ENCODE results near the gene SUB1. TPM values are rescaled to one million over a fixed set of nuclear protein-coding genes. Genes with fewer than 3 reads are reported as not detected.
A peak's percentile ranks its signal among the peaks of the same experiment; 100 is the strongest.

SUB1 gene
- total and polyA plus RNA-seq, 2 donors (not counting 1 experiment from before 2014, with no cell fraction given) = 88.0 to 358 TPM

DNA sequence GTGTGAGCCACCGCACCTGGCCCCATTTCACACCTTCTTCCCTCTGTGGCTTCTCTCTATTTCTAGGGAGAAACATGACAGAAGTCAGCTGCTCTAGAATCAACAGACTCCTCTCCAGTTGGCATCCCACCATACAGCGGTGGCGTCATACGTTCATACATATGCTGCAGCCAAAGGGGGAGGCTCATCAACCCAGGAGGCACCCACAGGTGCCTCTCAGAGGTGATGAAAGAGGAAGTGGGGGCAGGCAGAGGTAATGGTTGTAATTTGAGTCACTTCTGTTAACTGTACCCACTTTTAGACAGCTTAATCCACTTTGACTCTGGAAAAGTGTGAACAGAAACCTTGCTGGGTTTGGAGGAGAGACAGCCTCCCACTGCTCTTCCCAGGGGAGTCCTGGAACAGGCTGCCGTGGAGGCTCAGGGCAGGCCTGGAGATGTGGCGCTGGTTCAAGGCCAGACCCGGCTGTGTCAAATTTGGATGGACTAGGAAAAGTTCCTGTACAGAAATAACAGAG is 47.3 kb upstream of the SUB1 start:
- DNase-seq (ENCODE audit: low read depth in 2 of 2) = no peak
- no peaks in the 10 kb centered on the region for H3K9me3 ChIP-seq (ENCODE audit: control insufficient read depth, insufficient read depth, low read depth, low read length)
- no peak overlapping the region for H3K27ac ChIP-seq (ENCODE audit: insufficient read depth, low read length)
- H3K36me3 ChIP-seq (ENCODE audit: control insufficient read depth, insufficient read depth, low read length) = no peaks in the 10 kb centered on the region
- no peaks in the 10 kb centered on the region for H3K27me3 ChIP-seq (ENCODE audit: control insufficient read depth, insufficient read depth, low read length)
- no peak overlapping the region for H3K4me2 ChIP-seq (ENCODE audit: extremely low read depth, insufficient read depth, low read length)
- no peaks in the 10 kb centered on the region for H3K4me1 ChIP-seq (ENCODE audit: control insufficient read depth, extremely low read depth, insufficient read depth, low read length)
- H3K79me2 ChIP-seq (ENCODE audit: control insufficient read depth, insufficient read depth, low read length) = no peaks in the 10 kb centered on the region
- TF ChIP-seq EZH2 (IDR thresholded peaks at IDR 0.05; ENCODE audit: low read length, missing control alignments) = no peak
- TF ChIP-seq, protein P1, sequence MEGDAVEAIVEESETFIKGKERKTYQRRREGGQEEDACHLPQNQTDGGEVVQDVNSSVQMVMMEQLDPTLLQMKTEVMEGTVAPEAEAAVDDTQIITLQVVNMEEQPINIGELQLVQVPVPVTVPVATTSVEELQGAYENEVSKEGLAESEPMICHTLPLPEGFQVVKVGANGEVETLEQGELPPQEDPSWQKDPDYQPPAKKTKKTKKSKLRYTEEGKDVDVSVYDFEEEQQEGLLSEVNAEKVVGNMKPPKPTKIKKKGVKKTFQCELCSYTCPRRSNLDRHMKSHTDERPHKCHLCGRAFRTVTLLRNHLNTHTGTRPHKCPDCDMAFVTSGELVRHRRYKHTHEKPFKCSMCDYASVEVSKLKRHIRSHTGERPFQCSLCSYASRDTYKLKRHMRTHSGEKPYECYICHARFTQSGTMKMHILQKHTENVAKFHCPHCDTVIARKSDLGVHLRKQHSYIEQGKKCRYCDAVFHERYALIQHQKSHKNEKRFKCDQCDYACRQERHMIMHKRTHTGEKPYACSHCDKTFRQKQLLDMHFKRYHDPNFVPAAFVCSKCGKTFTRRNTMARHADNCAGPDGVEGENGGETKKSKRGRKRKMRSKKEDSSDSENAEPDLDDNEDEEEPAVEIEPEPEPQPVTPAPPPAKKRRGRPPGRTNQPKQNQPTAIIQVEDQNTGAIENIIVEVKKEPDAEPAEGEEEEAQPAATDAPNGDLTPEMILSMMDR (conservative IDR thresholded peaks at IDR 0.05 in 1 of 2, IDR thresholded peaks at IDR 0.05 in 1 of 2; ENCODE audit: low read depth in 1 of 2, low read length in 2 of 2) = no peak
- no peak overlapping the region for H3K4me3 ChIP-seq (replicated peaks in 1 of 4; ENCODE audit: control extremely low read depth in 1 of 4, insufficient read depth in 1 of 4, low read depth in 3 of 4, low read length in 4 of 4)
- H4K20me1 ChIP-seq (ENCODE audit: control insufficient read depth, extremely low read depth, insufficient read depth, low read length) = no peaks in the 10 kb centered on the region
- no peak overlapping the region for H3K9ac ChIP-seq (ENCODE audit: insufficient read depth, low read length)
- no peak overlapping the region for H2AFZ ChIP-seq (ENCODE audit: low read length)

GRCh38 chr5:32539981-32540845 is 45.1 kb upstream of the SUB1 start:
- no peak overlapping the region for H3K27ac ChIP-seq (ENCODE audit: insufficient read depth, low read length)
- no peak overlapping the region for H3K4me3 ChIP-seq (replicated peaks in 1 of 4; ENCODE audit: control extremely low read depth in 1 of 4, insufficient read depth in 1 of 4, low read depth in 3 of 4, low read length in 4 of 4)
- no peaks in the 10 kb centered on the region for H3K27me3 ChIP-seq (ENCODE audit: control insufficient read depth, insufficient read depth, low read length)
- H3K4me1 ChIP-seq (ENCODE audit: control insufficient read depth, extremely low read depth, insufficient read depth, low read length) = no peaks in the 10 kb centered on the region
- H3K36me3 ChIP-seq (ENCODE audit: control insufficient read depth, insufficient read depth, low read length) = no peaks in the 10 kb centered on the region
- H2AFZ ChIP-seq (ENCODE audit: low read length) = no peak overlapping the region
- TF ChIP-seq EZH2 (IDR thresholded peaks at IDR 0.05; ENCODE audit: low read length, missing control alignments) = no peak
- TF ChIP-seq, protein P1 (conservative IDR thresholded peaks at IDR 0.05 in 1 of 2, IDR thresholded peaks at IDR 0.05 in 1 of 2; ENCODE audit: low read depth in 1 of 2, low read length in 2 of 2) = no peak
- no peaks in the 10 kb centered on the region for H3K79me2 ChIP-seq (ENCODE audit: control insufficient read depth, insufficient read depth, low read length)
- no peak for DNase-seq (ENCODE audit: low read depth in 2 of 2)
- H3K9ac ChIP-seq (ENCODE audit: insufficient read depth, low read length) = no peak overlapping the region
- no peaks in the 10 kb centered on the region for H4K20me1 ChIP-seq (ENCODE audit: control insufficient read depth, extremely low read depth, insufficient read depth, low read length)
- H3K4me2 ChIP-seq (ENCODE audit: extremely low read depth, insufficient read depth, low read length) = no peak overlapping the region
- no peaks in the 10 kb centered on the region for H3K9me3 ChIP-seq (ENCODE audit: control insufficient read depth, insufficient read depth, low read depth, low read length)

DNA sequence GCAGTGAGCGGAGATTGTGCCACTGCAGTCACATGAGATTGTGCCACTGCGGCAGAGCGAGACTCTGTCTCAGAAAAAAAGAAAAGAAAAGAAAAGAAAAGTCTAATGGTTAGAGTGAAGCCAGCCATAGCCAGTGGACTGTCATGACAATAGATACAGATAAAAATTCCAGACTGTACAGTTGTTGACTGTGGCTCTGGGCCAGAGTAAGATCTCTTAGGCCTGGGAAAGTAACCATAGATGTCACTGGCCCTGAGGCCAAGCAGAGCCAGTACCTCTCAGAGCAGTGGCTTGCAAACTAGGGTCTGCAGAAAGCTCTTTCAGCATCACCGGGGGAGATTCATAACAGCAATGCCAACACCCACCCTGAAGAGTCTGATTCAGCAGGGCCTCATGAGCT is 44.1 kb upstream of the SUB1 start:
- Histone ChIP-seq H3K4me2 (ENCODE audit: extremely low read depth, insufficient read depth, low read length) (no peak overlapping the region), H3K79me2 (ENCODE audit: control insufficient read depth, insufficient read depth, low read length) (no peaks in the 10 kb centered on the region), H3K36me3 (ENCODE audit: control insufficient read depth, insufficient read depth, low read length) (no peaks in the 10 kb centered on the region), H3K27ac (ENCODE audit: insufficient read depth, low read length) (no peak overlapping the region), H3K9me3 (ENCODE audit: control insufficient read depth, insufficient read depth, low read depth, low read length) (no peaks in the 10 kb centered on the region), H4K20me1 (ENCODE audit: control insufficient read depth, extremely low read depth, insufficient read depth, low read length) (no peaks in the 10 kb centered on the region), H2AFZ (ENCODE audit: low read length) (no peak overlapping the region), H3K27me3 (ENCODE audit: control insufficient read depth, insufficient read depth, low read length) (no peaks in the 10 kb centered on the region), H3K9ac (ENCODE audit: insufficient read depth, low read length) (no peak overlapping the region), H3K4me3 (replicated peaks in 1 of 4; ENCODE audit: control extremely low read depth in 1 of 4, insufficient read depth in 1 of 4, low read depth in 3 of 4, low read length in 4 of 4) (no peak overlapping the region), H3K4me1 (ENCODE audit: control insufficient read depth, extremely low read depth, insufficient read depth, low read length) (no peaks in the 10 kb centered on the region)
- TF ChIP-seq, protein P1 (conservative IDR thresholded peaks at IDR 0.05 in 1 of 2, IDR thresholded peaks at IDR 0.05 in 1 of 2; ENCODE audit: low read depth in 1 of 2, low read length in 2 of 2) = no peak
- no peak for TF ChIP-seq EZH2 (IDR thresholded peaks at IDR 0.05; ENCODE audit: low read length, missing control alignments)
- DNase-seq (ENCODE audit: low read depth in 2 of 2) = peak in 1 of 2 donors; percentile 48

Measured in fibroblast of lung (primary cell).